A549 (cell line): ENCODE data around the gene GLOD4. TPM values are rescaled to one million over a fixed set of nuclear protein-coding genes. Genes with fewer than 3 reads are reported as not detected.
"Not testable (repeated sequence)": the region's sequence is repeated elsewhere in the genome, so short reads cannot be mapped to it uniquely, and the experiment has no call there.

Source experiments
- ATAC-seq, 2 experiments: fragments of 200-7000 bp in 1 of 2; fragments of >200 bp in 1 of 2; cut with Nextera tagmentation in 1 of 2; cut with Tn5 transposase in 1 of 2; 3 replicates each; pipeline versions ENCODE4 v1.8.0 to v1.9.1; 2018 to 2020; ENCODE audit warnings: mild to moderate bottlenecking in 1 of 2, moderate library complexity in 1 of 2
- CTCF ChIA-PET: fragments of 300-600 bp; sonication (Branson Sonifier 250); formaldehyde crosslinking; extraction: SDS; loops from one replicate; lab custom pipeline; 2021; ENCODE audit warnings: antibody characterized with exemption, inconsistent platforms; lab: Yijun Ruan, JAX
- POLR2A ChIA-PET: fragments of 350-600 bp; formaldehyde crosslinking; extraction: SDS; loops from one replicate; lab custom pipeline; 2021; ENCODE audit warnings: antibody characterized with exemption, inconsistent platforms; lab: Yijun Ruan, JAX
- DNase-seq, 2 experiments: peaks; one replicate each; pipeline versions ENCODE4 v3.0.0 to v3.0.0-alpha.2; 2011 to 2016; ENCODE audit warnings: low read depth in 1 of 2, low spot score in 1 of 2
- FAIRE-seq: peaks from 2 replicates; lab custom pipeline; 2011; peaks lifted over from hg19 to GRCh38; lab: Jason Lieb, UNC
- H3K27ac ChIP-seq, 2 experiments: fragments of >200 bp; sonication (Bioruptor Twin); formaldehyde crosslinking; 3 replicates each; pipeline ENCODE4 v1.5.1; 2016 to 2017
- H3K4me1 ChIP-seq: fragments of >200 bp; sonication (Bioruptor Twin); formaldehyde crosslinking; 3 replicates; pipeline ENCODE4 v1.6.1; 2016
- H3K4me2 ChIP-seq: fragments of >200 bp; sonication (Bioruptor Twin); formaldehyde crosslinking; 3 replicates; pipeline ENCODE4 v1.6.1; 2016
- H3K4me3 ChIP-seq: fragments of >200 bp; sonication (Bioruptor Twin); formaldehyde crosslinking; 3 replicates; pipeline ENCODE4 v1.5.1; 2016
- H3K9me3 ChIP-seq: fragments of >200 bp; sonication (Bioruptor Twin); formaldehyde crosslinking; 3 replicates; pipeline ENCODE4 v1.6.1; 2016
- CBX8 ChIP-seq: fragments of 200-600 bp; sonication (generic); IDR thresholded peaks from 2 replicates; pipeline ENCODE4 v1.6.1; 2016
- CEBPB ChIP-seq, 2 experiments: fragments of >200 bp in 1 of 2; sonication (Bioruptor Twin) in 1 of 2; formaldehyde crosslinking in 1 of 2; IDR thresholded peaks; 2 replicates each; pipeline ENCODE4 v1.6.1; 2012 to 2016
- EHMT2 ChIP-seq: fragments of 200-600 bp; sonication (generic); IDR thresholded peaks from 2 replicates; pipeline ENCODE4 v1.6.1; 2016; ENCODE audit warnings: antibody characterized with exemption, low read depth, mild to moderate bottlenecking, moderate library complexity
- HOXA7 ChIP-seq: fragments of 250-450 bp; sonication (Bioruptor Pico); IDR thresholded peaks from 2 replicates; pipeline ENCODE4 v1.5.0; 2020; ENCODE audit warnings: mild to moderate bottlenecking, moderate library complexity
- HOXB13 ChIP-seq: fragments of 250-450 bp; sonication (Bioruptor Pico); IDR thresholded peaks from 2 replicates; pipeline ENCODE4 v1.5.0; 2020; ENCODE audit warnings: low read depth, mild to moderate bottlenecking, moderate library complexity
- JUNB ChIP-seq: fragments of >200 bp; sonication (Bioruptor Twin); formaldehyde crosslinking; IDR thresholded peaks from 2 replicates; pipeline ENCODE4 v1.6.1; 2016
- KDM5A ChIP-seq: fragments of 200-600 bp; sonication (generic); IDR thresholded peaks from 2 replicates; pipeline ENCODE4 v1.6.1; 2016; ENCODE audit warnings: antibody characterized with exemption, mild to moderate bottlenecking
- SREBF2 ChIP-seq: fragments of 450-650 bp; IDR thresholded peaks from 2 replicates; pipeline ENCODE4 v1.6.1; 2014; ENCODE audit warnings: mild to moderate bottlenecking, moderate library complexity
- TP53 ChIP-seq: fragments of 250-450 bp; sonication (Bioruptor Pico); IDR thresholded peaks from 2 replicates; pipeline ENCODE4 v1.5.0; 2021; ENCODE audit warnings: mild to moderate bottlenecking, moderate library complexity
- USF2 ChIP-seq: fragments of 450-650 bp; IDR thresholded peaks from 2 replicates; pipeline ENCODE4 v1.6.1; 2014; ENCODE audit warnings: antibody characterized with exemption
- ZSCAN20 ChIP-seq: fragments of 250-450 bp; sonication (Bioruptor Pico); IDR thresholded peaks from 2 replicates; pipeline ENCODE4 v1.8.0; 2022; ENCODE audit warnings: mild to moderate bottlenecking, moderate library complexity
- WGBS: methylation state at CpG from one replicate; pipeline ENCODE4 v1.1.6; 2017; ENCODE audit errors: missing lambda C conversion rate; 5-methylcytosine and 5-hydroxymethylcytosine counted together
- polyA plus RNA-seq, 4 experiments: library from polyadenylated mRNA; depleted of rRNA in 3 of 4; stranded (reverse); fragments of >200 nt; fragmentation: RNase III in 1 of 4; extraction: RNeasy Plus Mini Kit Qiagen cat#74134 plus additional on column Dnase treatment in 1 of 4; gene quantifications; 2 replicates in 3 of 4; 3 replicates in 1 of 4; pipeline ENCODE4 v1.2.3, GENCODE V29; 2011 to 2017

The GLOD4 gene
- polyA plus RNA-seq, 2 of the 4 experiments (the other 2 are of a cell fraction) = 133 to 141 TPM

GRCh38 chr17:791829-792228 lies 9.7 kb upstream of the GLOD4 start:
- TF ChIP-seq SREBF2 = no peak
- TF ChIP-seq CEBPB (IDR thresholded peaks at IDR 0.05) = no peak
- TF ChIP-seq USF2 = no peak
- no peak for TF ChIP-seq CBX8
- no peak for TF ChIP-seq TP53 (CRISPR knock-in tag)
- ChIA-PET CTCF (interaction anchor here (0.7 to 19.5 kb wide), 14 partner anchors 10 to 380 kb away, joined by 3 to 428 read pairs (median 3); partner anchors contain the start of genes GLOD4, MRM3, NXN and TIMM22), POLR2A (interaction anchor here (1.4 kb wide), 1 partner anchor 10 kb away, joined by 6 read pairs; the partner anchor contains the start of genes GLOD4 and MRM3)
- no peak overlapping the region for H3K4me3 ChIP-seq
- no peak for DNase-seq
- H3K9me3 ChIP-seq = no peaks in the 10 kb centered on the region
- ATAC-seq = no peak
- no peak for FAIRE-seq
- H3K4me2 ChIP-seq = no peak overlapping the region
- H3K4me1 ChIP-seq = peaks cover 7% of the 10 kb centered on the region
- H3K27ac ChIP-seq = no peak overlapping the region
- WGBS = 93% methylated on average over 19 of the region's 19 CpGs

DNA sequence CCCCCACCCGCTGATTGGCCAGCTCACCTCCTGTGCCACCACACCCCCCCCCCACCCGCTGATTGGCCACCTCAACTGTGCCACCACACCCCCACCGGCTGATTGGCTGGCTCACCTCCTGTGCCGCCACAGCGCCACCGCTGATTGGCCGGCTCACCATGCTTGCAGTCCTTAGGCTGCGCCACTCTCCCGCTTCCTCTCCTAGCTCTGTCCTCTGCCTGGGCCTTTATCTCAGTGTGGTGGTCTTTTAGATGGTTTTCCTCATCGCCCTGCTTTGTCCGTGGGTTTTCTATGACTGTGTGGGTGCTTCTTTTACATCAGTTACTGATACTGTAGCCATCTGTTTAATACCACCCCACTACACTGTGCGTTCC lies 8.8 kb upstream of the GLOD4 start:
- 99% methylated on average over 10 of the region's 12 CpGs for WGBS
- not testable (repeated sequence) for H3K9me3 ChIP-seq, ATAC-seq, H3K27ac ChIP-seq, DNase-seq, H3K4me3 ChIP-seq, FAIRE-seq, H3K4me2 ChIP-seq, H3K4me1 ChIP-seq
- POLR2A ChIA-PET = interaction anchor here (0.6 to 1.4 kb wide), 2 partner anchors 9 to 126 kb away, joined by 4 to 6 read pairs; partner anchors contain the start of genes GLOD4 and MRM3
- CTCF ChIA-PET = interaction anchor here (0.6 to 19.5 kb wide), 8 partner anchors 9 to 208 kb away, joined by 3 to 428 read pairs (median 5); partner anchors contain the start of genes GLOD4, MRM3, NXN and TIMM22

DNA sequence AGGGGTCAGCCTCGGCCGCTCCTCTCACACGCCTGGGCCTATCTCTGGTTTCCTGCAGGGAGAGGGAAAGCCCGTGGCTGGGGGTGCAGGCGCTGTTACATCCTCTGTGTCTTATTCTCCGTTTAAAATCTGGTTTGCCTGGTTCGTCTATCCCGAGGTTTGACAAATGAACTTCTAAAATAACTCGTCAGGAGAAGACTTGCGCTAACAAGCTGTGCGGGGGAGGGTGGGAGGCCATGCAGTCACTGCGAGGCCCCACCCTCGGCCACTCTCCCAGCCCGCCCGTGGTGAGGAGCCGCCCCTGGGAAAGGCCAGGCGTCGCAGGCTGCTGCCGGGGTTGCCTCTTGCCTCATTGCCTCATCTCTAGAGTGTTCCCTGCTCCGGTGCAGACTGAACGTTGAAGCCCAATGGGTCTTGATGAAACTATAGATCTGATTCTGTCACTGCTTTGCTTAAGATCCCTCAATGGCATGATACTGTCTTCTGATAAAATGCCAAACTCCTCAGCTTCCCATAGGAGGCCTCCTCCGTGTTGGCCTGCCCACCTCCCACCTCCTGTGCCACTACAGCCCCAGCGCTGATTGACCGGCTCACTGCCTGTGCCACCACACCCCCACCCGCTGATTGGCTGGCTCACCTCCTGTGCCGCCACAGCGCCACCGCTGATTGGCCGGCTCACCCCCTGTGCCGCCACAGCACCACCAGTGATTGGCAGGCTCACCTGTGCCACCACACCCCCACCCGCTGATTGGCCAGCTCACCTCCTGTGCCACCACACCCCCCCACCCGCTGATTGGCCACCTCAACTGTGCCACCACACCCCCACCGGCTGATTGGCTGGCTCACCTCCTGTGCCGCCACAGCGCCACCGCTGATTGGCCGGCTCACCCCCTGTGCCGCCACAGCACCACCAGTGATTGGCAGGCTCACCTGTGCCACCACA lies 8.1 kb upstream of the GLOD4 start:
- H3K4me3 ChIP-seq, H3K9me3 ChIP-seq, H3K4me1 ChIP-seq, DNase-seq, H3K4me2 ChIP-seq, H3K27ac ChIP-seq, FAIRE-seq: not testable (repeated sequence)
- ChIA-PET CTCF (interaction anchor here (0.6 to 19.5 kb wide), 4 partner anchors 64 to 207 kb away, joined by 3 to 428 read pairs (median 3); partner anchors contain the start of genes NXN and TIMM22), POLR2A (interaction anchor here (0.6 kb wide), 1 partner anchor 127 kb away, joined by 4 read pairs; no protein-coding TSS in a partner anchor)
- 93% methylated on average over 27 of the region's 38 CpGs for WGBS
- ATAC-seq = peak; percentile 10 to 30; a peak in 5 of 6 replicates

GRCh38 chr17:789160-789840 lies 7.2 kb upstream of the GLOD4 start:
- TF ChIP-seq HOXB13 (CRISPR knock-in tag) = no peak
- TF ChIP-seq SREBF2 = no peak
- TF ChIP-seq HOXA7 = no peak
- TF ChIP-seq JUNB = no peak
- no peak for TF ChIP-seq KDM5A
- TF ChIP-seq EHMT2 = no peak
- no peak for TF ChIP-seq TP53 (CRISPR knock-in tag)
- no peak for TF ChIP-seq ZSCAN20 (CRISPR knock-in tag)
- FAIRE-seq = peak; percentile 28

More at GRCh38 chr17:789160-789840, 7.2 kb upstream of the GLOD4 start:
- Histone ChIP-seq H3K4me3 (no peak overlapping the region), H3K9me3 (no peaks in the 10 kb centered on the region), H3K4me2 (no peak overlapping the region), H3K4me1 (peaks cover 8% of the 10 kb centered on the region; the same call in 2 of the 3 replicates), H3K27ac (no peak overlapping the region)
- ATAC-seq (no peak), DNase-seq (no peak)
- 92% methylated on average over 14 of the region's 14 CpGs for WGBS
- CTCF ChIA-PET = interaction anchor here (0.6 to 19.5 kb wide), 5 partner anchors 65 to 207 kb away, joined by 3 to 428 read pairs (median 3); partner anchors contain the start of genes NXN and TIMM22
- POLR2A ChIA-PET = interaction anchor here (1.7 kb wide), 1 partner anchor 11 kb away, joined by 3 read pairs; no protein-coding TSS in a partner anchor
